OCI-LY3 (cell line): ENCODE results near the gene TUBGCP3.
"Not testable (repeated sequence)": the region's sequence is repeated elsewhere in the genome, so short reads cannot be mapped to it uniquely, and the experiment has no call there.

Source experiments
- EZH2phosphoT487 ChIP-seq: fragments of 200-600 bp; shearing (Covaris generic); IDR thresholded peaks from 2 replicates; pipeline ENCODE4 v1.6.1; 2018; ENCODE audit warnings: antibody characterized with exemption, mixed run types, low read depth
- TF ChIP-seq, protein P1 (sequence below): fragments of 200-600, 300-600 bp; sonication (generic); IDR thresholded peaks from 2 replicates; pipeline ENCODE4 v1.5.1; 2014; ENCODE audit warnings: antibody characterized with exemption, low read length, low read depth

DNA sequence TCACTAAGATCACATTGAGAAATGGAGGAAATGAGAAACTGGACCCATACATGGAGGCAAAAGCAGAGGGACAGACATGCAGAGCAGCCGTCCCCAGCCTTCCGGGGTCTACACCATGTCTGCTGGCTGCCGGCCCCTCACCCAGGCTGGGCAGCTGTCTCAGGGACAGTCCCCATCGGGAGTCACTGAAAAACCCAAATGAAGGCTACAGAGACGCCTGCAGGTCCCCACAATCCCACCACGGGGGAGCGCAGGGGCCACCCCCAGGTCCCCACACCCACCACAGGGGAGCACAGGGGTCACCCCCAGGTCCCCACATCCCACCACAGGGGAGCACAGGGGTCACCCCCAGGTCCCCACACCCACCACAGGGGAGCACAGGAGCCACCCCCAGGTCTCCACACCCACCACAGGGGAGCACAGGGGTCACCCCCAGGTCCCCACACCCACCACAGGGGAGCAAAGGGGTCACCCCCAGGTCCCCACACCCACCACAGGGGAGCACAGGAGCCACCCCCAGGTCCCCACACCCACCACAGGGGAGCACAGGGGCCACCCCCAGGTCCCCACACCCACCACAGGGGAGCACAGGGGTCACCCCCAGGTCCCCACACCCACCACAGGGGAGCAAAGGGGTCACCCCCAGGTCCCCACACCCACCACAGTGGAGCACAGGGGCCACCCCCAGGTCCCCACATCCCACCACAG lies 99.5 kb downstream of the TUBGCP3 start:
- 0 out of 2 replicates have a peak, but pooled peaks have one; percentile 44 for TF ChIP-seq EZH2phosphoT487
- TF ChIP-seq, protein P1, sequence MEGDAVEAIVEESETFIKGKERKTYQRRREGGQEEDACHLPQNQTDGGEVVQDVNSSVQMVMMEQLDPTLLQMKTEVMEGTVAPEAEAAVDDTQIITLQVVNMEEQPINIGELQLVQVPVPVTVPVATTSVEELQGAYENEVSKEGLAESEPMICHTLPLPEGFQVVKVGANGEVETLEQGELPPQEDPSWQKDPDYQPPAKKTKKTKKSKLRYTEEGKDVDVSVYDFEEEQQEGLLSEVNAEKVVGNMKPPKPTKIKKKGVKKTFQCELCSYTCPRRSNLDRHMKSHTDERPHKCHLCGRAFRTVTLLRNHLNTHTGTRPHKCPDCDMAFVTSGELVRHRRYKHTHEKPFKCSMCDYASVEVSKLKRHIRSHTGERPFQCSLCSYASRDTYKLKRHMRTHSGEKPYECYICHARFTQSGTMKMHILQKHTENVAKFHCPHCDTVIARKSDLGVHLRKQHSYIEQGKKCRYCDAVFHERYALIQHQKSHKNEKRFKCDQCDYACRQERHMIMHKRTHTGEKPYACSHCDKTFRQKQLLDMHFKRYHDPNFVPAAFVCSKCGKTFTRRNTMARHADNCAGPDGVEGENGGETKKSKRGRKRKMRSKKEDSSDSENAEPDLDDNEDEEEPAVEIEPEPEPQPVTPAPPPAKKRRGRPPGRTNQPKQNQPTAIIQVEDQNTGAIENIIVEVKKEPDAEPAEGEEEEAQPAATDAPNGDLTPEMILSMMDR, result not testable (repeated sequence)
